Neural cell (in vitro differentiated cells): ENCODE data around the gene PIP5K1B.

ENCODE experiments used
- CTCF ChIP-seq: fragments of 450-650 bp; IDR thresholded peaks from 2 replicates; pipeline ENCODE4 v1.5.1; 2014; ENCODE audit warnings: antibody characterized with exemption, mild to moderate bottlenecking, moderate library complexity; ENCODE audit not compliant: poor library complexity, severe bottlenecking
- POLR2AphosphoS5 ChIP-seq: IDR thresholded peaks from 2 replicates; pipeline ENCODE4 v1.6.1; 2012
- RAD21 ChIP-seq: fragments of 450-650 bp; conservative IDR thresholded peaks from 2 replicates; pipeline ENCODE4 v1.6.1; 2014; ENCODE audit warnings: antibody characterized with exemption, mild to moderate bottlenecking, moderate library complexity
- REST ChIP-seq: IDR thresholded peaks from 2 replicates; pipeline ENCODE4 v1.6.1; 2012; ENCODE audit warnings: borderline replicate concordance
- SMC3 ChIP-seq: fragments of 450-650 bp; conservative IDR thresholded peaks from 2 replicates; pipeline ENCODE4 v1.6.1; 2014; ENCODE audit warnings: antibody characterized with exemption, mild to moderate bottlenecking, moderate library complexity; ENCODE audit not compliant: poor library complexity

GRCh38 chr9:68744426-68744825 is 39.4 kb downstream of the PIP5K1B start:
- TF ChIP-seq CTCF (no peak), POLR2AphosphoS5 (no peak), REST (no peak), RAD21 (no peak), SMC3 (no peak)
